ENCODE results near the gene RASD2.

DNA sequence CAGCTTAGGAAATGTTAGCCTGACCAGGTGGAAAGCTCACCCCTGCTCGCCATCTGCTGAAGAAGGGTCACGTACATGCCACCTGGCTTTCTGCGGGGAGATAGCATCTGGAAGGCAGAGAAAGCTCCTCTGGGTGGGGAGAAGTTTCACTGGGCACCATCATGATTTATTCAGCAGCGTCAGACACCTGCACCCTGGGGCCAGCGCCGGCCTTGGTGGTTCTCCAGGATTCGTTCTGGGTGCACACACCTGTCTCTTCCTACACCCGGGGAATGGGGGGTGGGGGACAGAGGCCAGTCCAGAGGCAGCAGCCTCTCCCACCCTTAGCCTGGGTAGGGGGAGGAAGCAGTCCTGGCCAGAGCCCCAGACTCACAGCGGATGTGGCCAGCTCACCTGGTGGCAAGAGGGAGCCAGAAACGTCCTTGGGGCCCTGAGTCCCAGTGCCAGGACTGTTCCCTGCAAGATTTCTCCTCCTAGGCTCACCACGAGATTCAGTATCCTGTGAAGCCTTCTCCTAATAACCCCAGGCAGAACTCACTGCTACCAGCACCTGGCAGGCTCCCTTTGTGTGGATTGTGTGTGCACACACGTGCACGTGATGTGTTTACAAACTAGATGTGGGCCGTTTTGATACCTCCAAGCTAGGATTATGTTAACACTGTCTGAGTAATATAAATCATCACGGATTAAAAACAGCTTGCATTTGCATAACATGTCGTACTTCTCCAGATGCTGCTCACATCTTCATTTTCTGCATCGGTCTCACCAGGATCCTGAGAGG is 17.3 kb upstream of the RASD2 start:
- TF ChIP-seq CTCF (IDR thresholded peaks at IDR 0.05 in 4 of 5, conservative IDR thresholded peaks at IDR 0.05 in 1 of 5): no peak
- TF ChIP-seq POLR2A (IDR thresholded peaks at IDR 0.05): no peak

All from gastrocnemius medialis (tissue), 4 donors.